NCI-H510A treated with DMSO at 0.1 percent for 48 hours (cell line): ENCODE results near the gene OGA.
A peak's percentile ranks its signal among the peaks of the same experiment; 100 is the strongest.
"Not testable (repeated sequence)": the region's sequence is repeated elsewhere in the genome, so short reads cannot be mapped to it uniquely, and the experiment has no call there.

ENCODE experiments used
- DNase-seq: peaks from one replicate; lab custom pipeline; 2025; lab: John Stamatoyannopoulos, UW

The OGA gene

DNA sequence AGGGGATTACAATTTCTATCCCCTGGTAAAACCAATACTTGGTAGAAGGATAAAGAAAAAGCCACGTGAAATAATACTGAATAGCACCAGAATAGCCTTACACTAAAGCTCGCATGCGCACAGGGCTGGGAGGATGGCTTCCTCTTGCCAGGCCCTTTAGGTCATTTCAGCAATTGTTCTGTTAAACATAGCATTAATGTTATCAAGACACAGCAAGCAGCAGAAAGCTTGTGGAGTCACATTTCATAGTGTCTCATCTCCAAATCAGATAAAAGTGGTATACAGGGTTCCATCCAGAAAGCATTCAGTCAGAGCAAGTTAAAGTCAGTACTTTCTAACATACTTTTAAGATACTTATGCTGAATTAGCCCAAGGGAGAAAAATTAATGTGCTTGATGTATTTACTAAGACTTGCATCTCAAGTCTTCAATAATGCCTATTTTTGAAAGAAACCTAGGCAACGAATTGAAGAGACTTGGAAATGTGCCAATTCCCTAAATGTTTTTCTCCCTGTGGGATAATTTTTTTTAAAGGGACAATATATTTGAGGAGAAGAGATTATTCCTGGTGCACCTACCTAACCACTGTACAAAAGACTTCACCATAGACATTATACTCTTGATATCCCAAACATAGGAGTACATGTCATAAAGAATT lies 20.7 kb downstream of the OGA start:
- no peak for DNase-seq

DNA sequence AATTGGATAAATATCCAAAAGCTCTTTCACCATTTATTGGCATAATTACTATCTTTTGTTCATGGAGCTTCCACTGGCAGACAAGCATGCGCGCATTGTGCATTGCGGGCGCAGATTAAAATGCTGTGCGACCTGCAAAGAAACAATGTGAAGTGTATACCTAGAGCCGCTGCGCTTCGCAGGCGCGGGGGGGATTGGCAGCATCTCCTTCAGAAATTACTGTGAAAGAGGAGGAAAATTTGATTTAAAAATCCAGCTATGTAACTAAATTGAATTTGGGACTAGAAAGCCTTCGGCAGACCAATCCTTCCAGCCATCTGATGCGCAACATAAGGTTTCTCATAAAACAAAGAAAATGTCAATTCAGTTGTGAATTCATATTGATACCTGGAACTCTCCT lies 24.7 kb downstream of the OGA start:
- DNase-seq: no peak

DNA sequence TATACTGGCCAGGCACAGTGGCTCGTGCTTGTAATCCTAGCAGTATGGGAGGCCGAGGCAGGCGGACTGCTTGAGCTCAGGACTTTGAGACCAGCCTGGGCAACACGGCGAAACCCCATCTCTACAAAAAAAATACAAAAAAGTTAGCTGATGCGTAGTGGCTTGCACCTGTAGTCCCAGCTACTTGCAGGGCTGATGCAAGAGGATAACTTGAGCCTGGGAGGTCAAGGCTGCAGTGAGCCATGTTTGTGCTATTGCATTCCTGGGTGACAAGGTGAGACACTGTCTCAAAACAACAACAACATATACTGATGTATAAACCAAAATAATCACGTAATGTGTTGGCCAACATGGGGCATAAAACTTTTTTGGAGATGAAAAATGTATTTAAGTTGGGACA lies 28.6 kb downstream of the OGA start:
- no peak for DNase-seq

DNA sequence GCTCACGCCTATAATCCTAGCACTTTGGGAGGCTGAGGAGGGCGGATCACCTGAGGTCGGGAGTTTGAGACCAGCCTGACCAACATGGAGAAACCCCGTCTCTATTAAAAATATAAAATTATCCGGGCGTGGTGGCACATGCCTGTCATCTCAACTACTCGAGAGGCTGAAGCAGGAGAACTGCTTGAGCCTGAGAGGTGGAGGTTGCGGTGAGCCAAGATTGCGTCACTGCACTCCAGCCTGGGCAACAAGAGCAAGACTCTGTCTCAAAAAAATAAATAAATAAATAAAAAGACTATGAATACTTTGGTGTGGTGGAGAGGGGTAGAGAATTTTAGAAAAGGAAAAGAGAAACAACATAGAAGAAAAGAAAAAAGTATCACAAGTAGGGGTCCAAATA lies 29.0 kb downstream of the OGA start:
- not testable (repeated sequence) for DNase-seq

DNA sequence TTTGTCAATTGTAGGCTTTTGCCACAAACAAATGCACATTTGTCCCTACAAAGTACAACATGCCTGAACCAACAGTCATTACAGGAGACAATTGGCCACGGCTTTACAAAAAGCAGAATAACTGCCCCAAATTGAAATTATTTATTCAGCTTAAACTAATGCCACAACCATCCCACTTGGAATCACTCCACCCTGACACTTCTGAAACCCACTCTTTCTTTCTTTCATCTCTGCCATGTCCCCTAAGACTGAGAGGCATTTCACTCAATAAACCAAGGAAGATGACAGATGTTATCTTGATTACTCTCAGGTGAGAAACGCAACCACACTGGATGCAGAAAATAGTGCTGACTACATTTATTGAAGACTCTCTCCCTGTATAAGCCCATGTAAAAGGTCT lies 32.4 kb downstream of the OGA start:
- DNase-seq: no peak

DNA sequence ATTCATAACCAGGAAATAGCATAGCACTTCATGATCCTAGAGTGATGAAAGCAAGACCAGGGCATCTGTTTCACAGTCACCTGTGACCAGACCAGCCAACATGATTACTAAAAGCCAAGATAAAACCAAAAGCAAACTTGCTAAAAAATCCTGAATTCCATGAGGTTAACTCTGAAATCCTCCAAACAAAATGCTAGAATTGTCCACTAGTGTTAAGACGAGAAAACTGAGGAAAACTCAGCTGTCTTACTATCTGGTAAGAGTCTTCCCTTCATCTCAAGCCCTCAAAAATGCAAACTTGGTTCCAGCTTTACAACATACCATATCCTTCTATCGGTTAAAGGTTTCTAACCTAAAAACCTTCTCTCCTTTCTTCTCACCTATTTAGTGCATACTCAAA lies 33.7 kb downstream of the OGA start:
- no peak for DNase-seq

DNA sequence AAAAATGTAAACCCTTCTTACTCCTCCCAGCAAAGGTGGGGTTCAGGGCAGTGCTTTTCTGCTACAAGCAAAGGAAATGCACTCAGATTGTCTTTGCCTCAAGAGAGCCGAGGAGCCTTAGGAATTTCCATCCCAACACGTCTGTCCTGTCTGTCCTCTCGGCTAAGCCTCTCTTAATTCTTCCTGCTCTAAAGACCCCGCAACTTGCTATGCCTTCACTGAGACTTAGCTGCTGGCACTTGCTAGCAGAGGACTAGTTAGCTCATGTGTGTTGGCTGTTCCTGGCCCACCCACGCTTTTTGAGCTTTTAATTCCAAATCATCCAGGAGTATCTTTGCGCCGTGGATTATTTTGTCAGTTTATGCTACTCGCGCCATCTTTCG lies 34.5 kb downstream of the OGA start:
- peak; percentile 57 for DNase-seq

DNA sequence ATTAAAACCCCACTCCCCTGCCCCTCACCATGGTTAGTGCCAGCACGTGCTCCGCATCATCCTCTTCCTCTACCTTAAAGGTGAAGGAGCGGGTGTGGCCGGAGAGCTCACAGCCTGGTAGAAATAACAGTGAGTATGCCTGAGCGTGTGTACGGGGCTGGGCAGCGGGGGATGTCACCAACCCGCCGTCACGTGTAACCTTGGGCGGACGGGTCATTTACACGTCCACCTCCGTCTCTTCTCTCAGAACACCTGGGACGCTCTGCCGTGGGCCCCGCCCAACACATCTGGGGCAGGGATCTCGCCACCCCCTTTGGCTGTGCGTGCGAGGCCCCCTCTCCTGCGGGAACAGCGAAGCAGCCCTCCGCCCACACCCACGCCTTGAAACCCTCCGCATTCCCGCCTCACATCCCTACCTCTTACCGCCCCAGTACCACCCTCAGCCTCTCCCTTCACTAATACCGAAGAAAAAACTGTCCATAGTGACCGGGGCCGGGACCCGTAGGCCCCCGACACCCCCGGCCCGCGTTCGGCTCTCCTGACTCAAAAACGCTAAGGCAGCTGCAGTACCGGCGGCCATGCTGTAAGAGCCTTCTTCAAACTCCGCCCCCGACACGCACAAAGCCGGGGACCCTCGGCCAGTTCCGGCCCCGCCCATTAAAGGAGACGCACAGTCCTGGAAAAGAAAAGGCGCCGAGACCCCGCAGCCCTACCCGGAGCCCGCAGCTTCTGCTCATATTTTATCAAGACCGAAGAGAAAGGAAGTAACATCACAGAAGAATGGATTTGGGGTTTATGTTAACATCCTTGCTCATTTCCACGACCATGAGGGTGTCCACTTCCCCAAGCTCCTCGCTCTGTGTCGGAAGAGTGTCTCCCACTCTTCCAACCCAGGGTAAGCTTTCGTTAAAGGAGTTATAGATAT lies 35.2 kb downstream of the OGA start, which contains the start of gene NPM3:
TSS of gene NPM3 (minus strand) at position 636 of the 925 bp plus-strand sequence. CDS start at position 580, 56 bp downstream.
- DNase-seq: peak; percentile 79

DNA sequence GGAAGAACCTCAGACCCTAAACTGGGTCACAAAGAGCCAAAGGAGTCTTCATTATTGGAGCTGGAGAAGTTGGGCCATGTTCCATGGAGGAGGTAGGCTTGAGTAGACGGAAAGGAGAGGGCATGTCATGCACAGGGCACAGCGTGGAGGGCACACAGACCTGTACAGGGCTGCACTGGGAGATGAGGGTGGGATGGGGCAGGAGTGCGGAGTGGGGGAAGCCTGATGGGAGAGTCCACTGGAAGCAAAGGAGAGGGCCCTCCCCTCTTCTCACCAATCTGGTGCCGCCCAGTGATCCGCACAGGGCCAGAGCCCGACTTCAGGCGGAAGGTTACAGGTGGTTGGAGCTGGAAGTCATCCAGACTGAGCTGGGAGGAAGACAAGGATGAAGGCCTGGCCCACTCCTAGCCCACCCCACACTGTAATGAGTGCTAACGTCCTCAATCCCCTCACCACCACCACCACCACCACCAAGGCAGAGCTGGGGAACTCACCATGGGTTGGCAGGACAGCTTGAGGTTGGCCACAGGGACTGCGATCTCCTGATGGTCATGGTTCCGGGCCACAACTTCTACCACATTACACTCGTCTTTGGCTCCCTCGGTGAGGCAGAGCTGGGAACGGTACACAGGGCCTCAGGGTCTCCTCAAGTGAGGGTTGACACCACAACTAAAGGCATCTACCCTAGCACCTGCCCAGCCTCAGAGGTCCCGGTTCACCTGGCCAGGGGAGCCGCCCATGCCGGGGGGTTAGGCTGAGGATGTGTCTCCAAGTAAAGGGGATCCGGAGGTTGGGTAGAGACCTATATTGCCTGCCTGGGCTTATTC lies 36.0 kb downstream of the OGA start:
- no peak for DNase-seq

DNA sequence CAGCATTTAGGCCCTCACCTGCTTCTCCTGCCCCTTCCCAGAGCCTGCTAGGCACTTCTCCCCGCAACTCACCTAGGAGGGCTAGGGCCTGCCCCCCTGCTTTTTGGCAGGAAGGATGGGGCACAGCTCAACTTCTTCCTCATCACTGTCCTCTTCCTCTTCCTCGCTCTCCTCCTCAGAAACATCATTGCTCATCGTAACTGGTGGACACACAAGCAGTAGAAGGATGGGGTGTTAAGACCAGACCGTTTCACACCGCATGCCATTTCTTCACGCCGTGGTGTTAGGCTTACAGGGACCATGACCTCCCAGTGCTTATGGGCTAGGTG lies 36.6 kb downstream of the OGA start:
- DNase-seq: no peak

DNA sequence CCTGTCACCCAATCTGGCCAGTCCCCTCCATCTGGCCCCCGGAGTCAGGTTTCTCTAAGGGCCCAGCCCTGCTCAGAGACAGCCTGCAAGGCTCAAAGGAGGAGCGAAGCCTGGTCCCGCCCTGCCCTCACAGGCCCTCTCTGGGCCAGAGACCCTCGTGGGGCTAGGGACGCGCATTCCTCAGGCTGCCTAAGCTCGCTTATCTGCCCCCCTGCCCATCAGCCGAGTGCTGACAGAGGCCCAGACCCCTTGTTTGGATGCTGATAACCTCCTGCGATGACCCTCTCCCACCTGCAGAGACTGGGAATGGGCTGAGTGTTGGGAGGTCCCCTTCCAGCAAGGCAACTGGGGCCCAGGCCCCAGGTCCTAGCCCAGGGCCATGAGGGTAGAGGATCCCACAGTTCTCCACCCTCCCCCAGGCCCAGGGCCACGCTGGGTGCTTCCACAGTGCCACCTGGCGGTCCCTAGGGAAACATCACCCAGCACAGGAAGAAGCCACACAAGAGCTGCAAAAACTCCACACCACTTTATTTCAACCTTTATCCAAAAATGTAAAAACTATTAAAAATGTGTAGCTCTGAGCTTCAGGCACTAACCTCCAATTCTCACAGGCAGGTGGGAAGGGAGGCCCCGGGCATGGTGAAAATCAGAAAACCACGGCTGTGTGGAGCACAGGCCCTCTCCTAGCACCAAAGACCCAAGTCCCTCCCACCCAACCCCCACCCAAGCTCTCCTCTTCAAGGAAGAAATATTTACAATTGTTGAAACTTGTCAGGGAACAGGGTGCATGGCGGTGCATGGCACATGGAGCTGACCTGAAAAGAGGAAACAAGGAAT lies 37.2 kb downstream of the OGA start:
- DNase-seq: peak; percentile 25

DNA sequence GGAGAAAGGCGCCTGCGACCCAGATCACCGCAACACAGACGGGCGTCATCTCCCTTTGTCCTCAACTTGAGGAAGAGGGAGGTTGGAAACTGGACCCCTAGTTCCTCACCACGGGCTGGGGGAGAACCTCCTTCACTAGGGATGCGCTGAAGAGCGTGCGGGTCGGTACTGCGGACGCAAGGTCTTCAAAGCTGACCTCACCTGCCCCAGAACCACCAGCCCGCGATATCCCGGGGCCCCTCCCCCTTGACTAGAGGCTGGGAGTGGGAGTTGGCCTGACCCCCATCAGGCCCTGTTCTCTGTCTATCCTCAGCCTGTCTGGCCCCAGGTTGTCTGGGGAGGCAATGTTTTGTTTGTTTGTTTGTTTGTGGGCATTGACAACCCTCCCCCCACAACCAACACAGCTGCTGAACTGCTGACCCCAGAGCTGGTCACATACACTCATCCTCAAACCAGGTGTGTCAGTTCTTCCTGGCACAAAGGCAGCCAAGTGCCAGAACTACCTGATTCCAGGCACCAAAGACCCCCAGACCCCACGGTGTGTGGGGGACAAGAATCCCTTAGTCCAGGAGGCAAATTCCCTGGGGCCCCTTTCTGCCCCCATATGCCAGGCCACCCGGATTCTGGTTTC lies 37.9 kb downstream of the OGA start:
- no peak for DNase-seq

DNA sequence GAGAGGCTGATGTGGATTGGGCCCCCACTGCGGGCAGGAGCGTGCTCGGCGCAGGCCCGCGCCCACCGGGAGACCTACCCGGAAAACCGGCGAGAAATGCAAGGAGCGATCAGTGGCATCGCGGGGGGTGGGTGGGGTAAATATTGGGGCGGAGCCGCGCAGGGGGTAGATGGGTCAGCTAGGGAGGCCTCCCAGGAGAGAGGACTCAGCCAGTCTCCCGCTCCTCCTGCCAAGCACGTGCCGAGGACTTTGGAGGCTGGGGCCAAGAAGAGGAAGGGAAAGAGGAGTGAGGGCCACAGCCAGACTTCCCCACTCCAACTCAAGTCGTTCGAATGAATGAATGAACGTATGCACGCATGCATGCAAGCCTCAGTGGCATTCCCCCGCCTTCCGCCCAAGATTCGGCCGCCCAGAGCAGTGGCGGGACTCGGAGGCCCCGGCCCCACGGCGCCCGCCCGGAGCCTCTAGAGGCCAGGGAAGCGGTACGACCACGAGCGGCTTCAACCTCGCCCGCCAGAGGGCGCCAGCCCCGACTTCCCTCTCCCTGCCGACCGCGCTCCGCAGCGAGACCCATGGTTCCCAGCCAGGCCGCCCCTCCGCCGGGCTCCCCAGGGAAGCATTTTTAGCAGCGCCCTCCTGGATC lies 38.6 kb downstream of the OGA start:
- no peak for DNase-seq

DNA sequence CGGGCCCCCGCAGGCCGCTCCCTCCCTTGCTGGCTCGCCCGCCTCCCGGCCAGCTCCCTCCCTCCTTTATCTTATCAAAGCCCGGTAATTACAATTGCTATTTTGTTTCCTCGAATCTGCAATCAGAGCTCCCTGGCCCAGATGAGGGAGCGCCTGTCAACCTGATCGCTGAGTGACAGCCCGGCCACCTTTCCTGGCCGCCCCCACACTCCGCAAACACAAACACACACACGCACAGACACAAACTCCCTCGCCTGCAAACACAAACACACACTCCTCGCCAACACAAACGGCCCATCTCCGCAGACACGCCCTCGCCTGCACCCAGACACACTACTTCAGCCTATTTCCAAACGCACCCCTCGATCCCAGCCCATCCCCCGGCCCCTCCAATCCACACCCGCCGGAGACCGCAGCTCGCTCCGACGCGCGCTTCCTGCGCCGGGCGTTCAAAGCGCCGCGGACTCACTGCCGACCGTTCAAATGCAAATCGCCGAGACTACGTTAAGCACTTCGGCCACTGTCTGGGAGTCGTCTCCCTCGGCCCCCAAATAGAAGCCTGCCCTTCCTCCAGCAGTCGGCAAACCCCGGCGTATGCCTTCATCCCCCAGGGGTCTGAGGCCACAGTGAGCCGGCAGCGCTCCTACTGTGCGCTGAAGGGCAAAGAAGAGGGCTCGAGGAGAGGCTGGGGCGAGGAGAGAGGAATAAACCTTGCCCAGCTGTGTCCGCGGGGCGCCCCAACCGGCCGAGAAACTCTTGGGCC lies 39.3 kb downstream of the OGA start:
- DNase-seq: no peak

DNA sequence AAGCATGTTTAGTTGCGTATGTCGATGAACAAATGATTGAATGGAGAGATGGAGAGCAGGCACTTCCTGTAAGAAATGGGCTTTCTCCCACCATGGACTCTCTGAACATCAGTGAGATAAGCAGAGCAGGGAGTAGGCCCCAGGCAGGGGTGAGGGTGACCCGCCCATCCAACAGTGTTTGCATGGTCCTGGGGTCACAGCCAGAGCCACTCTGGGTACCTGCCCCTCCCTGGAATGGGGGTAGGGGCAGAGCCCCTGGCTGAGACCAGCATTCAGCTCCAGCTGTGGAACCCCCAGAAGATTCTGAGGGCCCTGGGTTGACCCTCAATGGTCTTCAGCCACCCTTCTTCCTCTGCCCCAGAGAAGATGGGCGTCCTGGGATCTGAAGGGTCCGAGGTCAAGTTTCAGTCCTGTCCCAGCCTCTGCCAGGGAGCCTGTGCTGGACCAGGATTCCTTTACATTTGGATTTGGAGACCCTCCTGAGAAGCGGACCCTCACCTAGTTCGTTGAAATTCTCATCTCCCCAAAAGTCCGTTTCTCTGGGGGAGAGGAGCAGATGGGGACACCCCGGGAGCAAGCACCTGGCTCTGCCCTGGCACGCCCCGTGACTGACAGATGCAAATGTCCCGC lies 40.0 kb downstream of the OGA start:
- no peak for DNase-seq

DNA sequence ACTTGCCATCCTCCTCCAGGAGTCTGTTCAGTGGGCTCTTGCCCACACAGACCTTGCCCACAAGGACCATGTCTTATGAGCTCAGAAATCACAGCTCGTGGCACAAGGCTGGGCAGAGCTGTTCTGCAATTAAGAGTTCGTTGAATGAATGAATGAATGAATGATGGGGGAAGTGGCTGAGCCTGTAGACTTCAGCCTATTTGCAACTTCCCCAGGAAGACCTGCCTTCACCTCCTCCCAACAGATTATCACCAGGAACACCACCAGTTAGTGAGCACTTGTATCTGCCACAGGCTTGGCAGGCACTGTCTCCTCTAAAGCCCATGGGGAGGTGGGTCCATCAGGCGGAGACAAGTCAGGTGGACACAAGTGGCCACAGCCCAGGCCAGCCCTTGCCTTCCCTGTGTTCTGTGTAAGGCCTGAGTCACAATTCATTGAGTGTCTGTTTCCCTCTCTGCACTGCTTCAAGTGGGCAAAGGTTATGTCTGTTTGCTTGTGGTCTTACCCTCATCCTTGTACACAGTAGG lies 40.6 kb downstream of the OGA start:
- DNase-seq: no peak

DNA sequence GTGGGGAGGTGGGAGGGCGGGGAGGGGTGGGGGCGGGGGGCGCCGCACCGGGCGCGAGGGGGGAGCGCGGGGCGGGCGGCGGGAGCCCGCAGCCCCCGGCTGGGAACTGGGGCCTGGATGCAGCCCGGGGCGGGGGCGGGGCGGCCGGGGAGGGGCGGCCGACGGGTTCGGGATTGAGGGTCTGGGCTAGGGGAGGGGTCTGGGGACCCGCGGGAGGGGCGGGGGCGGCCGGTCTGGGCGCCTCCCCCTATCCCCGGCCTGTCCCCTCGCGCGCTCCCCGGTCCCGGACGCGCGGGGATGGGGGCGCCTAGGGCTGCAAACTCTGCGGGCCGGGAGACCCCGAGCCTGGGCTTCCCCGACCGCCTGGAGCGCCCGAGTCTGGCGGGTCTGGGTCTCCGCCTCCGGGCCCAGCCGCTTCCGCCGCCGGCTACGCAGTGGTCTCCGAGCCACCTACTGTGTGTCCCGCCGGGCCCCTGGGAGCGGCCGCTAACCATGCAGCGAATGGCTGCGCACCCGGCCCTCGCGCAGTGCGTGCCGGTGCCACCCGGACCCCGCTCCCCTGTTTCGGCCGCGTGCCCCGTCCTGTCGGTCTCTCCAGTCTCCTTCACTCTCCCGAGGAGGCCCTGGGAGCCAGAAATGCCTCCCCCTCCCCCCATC lies 42.0 kb downstream of the OGA start:
- DNase-seq: no peak

DNA sequence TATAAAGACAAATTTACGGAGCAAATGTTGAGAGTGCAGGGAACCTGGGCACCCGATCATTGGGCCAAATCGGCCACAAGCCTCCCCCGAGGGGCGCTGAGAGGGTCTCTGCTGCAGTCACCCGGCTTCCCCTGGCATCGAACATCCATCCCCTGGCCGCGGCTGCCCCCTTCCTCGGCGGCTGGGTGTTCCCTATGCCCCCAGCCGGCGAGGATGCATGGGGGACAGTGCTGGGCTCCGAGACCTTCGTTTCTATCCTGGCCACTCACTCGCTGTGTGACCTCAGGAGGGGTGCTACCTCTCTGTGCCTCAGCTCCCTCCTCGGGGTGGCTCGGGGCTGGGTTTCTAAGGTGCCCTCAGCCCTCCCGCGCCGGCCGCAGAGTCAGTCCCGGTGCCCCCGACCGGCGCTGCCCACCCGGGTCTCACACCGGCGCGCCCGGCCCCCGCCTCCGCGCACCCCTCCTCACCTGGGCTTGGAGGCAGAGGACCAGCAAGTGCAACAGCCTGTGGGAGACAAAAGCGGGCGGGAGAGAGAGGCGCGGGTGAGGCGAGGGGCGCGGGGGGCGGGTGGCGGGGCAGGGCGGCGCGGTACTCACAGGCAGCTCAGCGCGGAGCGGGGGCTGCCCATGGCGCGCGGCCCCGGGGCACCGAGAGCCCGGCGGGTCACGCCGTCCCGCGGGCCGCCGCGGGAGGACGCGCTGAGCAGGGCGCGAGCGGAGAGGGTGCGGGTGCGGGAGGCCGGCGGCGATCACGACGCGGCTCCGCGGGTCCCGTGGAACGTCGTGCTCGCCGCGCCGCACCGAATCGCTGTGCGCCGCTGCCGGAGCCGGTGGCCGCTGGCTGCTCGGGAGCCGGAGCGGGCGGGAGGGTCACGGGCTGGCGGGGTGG lies 42.7 kb downstream of the OGA start, which contains the start of gene FGF8:
TSS of gene FGF8 (minus strand) at position 842 of the 888 bp plus-strand sequence. CDS start at position 628, 214 bp downstream.
- no peak for DNase-seq
